Activated T-helper 1 cell treated with anti-CD3 and anti-CD28 coated beads, Interleukin-12 subunit alpha, Interleukin-12 subunit beta, Interleukin-2, Interleukin-4 antibody, amounts not matched to agents 30 ng/mL and 10 ng/mL and 1 ng/mL, durations not matched to agents 14 hours and 24 hours and 36 hours (primary cell): ENCODE data around the gene RILPL2. TPM values are rescaled to one million over a fixed set of nuclear protein-coding genes. Genes with fewer than 3 reads are reported as not detected.
"Not testable (repeated sequence)": the region's sequence is repeated elsewhere in the genome, so short reads cannot be mapped to it uniquely, and the experiment has no call there.

Source experiments
- DNase-seq: peaks from one replicate; pipeline ENCODE4 v3.0.0; 2021; ENCODE audit warnings: low spot score
- H3K27ac Mint-ChIP-seq: one replicate; pipeline ENCODE4 v1.8.0; 2021; ENCODE audit warnings: mild to moderate bottlenecking, mixed read lengths
- H3K27me3 Mint-ChIP-seq: one replicate; pipeline ENCODE4 v1.8.0; 2022; ENCODE audit warnings: mild to moderate bottlenecking, moderate library complexity, mixed read lengths; ENCODE audit not compliant: insufficient read depth
- H3K36me3 Mint-ChIP-seq: one replicate; pipeline ENCODE4 v1.8.0; 2021; ENCODE audit warnings: low read depth, mixed read lengths
- H3K4me1 Mint-ChIP-seq: one replicate; pipeline ENCODE4 v1.8.0; 2021; ENCODE audit warnings: low read depth, mixed read lengths
- H3K4me3 Mint-ChIP-seq: one replicate; pipeline ENCODE4 v1.8.0; 2021; ENCODE audit warnings: mild to moderate bottlenecking, moderate library complexity, mixed read lengths
- H3K9me3 Mint-ChIP-seq: one replicate; pipeline ENCODE4 v1.8.0; 2021; ENCODE audit warnings: mixed read lengths
- intact Hi-C: fragments of 100-400 bp; cut with micrococcal nuclease; formaldehyde crosslinking; loops from one replicate; pipeline ENCODE4 v1.15.1; 2024
- total RNA-seq: library from RNA; stranded (reverse); gene quantifications from 2 replicates; pipeline ENCODE4 v1.2.3, GENCODE V29; 2022

Gene RILPL2
- total RNA-seq, 1 donor from 2014 or later, result 20.1 TPM

- intact Hi-C loops, result no loop called here
- Mint-ChIP-seq H3K4me1 (peaks cover 9% of the 10 kb centered on the region), H3K36me3 (peaks cover 9% of the 10 kb centered on the region), H3K9me3 (no peaks in the 10 kb centered on the region), H3K27ac (no peak overlapping the region), H3K4me3 (no peak overlapping the region), H3K27me3 (no peaks in the 10 kb centered on the region)
- no peak for DNase-seq
These were observed 35.0 kb upstream of the RILPL2 start for GRCh38 chr12:123471374-123472068.

DNA sequence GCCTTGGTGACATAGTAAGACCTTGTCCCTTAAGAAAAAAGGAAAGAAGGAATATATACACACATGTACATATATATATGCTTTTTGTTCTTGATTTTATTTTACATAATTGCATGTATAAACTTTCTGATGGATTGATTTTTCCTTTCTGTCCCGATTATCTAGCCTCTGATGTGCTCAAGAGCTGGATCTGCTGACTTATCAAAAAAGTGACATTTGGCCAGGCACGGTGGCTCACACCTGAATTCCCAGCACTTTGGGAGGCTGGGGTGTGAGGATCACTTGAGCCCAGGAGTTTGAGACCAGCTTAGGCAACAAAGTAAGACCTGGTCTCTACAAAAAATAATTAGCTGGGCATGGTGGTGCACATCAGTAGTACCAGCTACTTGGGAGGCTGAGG lies 33.5 kb upstream of the RILPL2 start:
- Mint-ChIP-seq H3K36me3 (peaks cover 20% of the 10 kb centered on the region), H3K4me3 (no peak overlapping the region), H3K27me3 (no peaks in the 10 kb centered on the region), H3K4me1 (peaks cover 10% of the 10 kb centered on the region), H3K9me3 (no peaks in the 10 kb centered on the region), H3K27ac (no peak overlapping the region)
- intact Hi-C loops, result no loop called here
- DNase-seq, result no peak

GRCh38 chr12:123468786-123469185 lies 32.3 kb upstream of the RILPL2 start:
- no peak for DNase-seq
- H3K9me3 Mint-ChIP-seq, result no peaks in the 10 kb centered on the region
- H3K4me3 Mint-ChIP-seq, result no peak overlapping the region
- peaks cover 23% of the 10 kb centered on the region for H3K36me3 Mint-ChIP-seq
- H3K27ac Mint-ChIP-seq, result no peak overlapping the region
- H3K27me3 Mint-ChIP-seq, result no peaks in the 10 kb centered on the region
- H3K4me1 Mint-ChIP-seq, result peaks cover 10% of the 10 kb centered on the region
- intact Hi-C loops, result no loop called here

DNA sequence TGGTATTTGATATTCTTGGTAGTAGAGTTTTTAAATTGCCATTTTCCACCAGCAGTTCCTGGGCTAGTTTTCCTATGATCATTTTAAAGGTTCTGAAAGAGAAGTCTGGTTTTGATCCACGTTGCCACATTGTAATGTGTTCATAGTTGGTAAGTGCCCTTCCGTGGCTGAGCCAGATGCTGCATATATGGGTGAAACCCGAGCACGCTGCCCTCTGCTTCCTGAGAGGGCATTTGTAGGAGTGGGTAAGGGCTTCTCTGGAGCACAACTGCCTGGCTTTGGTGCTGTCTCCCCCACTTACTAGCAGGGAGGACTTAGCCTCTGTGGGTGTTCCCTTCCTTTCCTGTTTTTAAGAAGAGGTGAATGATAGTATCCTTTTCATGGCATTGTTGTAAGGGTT lies 28.6 kb upstream of the RILPL2 start:
- Mint-ChIP-seq H3K27ac (no peak overlapping the region), H3K27me3 (no peaks in the 10 kb centered on the region), H3K4me3 (no peak overlapping the region)

DNA sequence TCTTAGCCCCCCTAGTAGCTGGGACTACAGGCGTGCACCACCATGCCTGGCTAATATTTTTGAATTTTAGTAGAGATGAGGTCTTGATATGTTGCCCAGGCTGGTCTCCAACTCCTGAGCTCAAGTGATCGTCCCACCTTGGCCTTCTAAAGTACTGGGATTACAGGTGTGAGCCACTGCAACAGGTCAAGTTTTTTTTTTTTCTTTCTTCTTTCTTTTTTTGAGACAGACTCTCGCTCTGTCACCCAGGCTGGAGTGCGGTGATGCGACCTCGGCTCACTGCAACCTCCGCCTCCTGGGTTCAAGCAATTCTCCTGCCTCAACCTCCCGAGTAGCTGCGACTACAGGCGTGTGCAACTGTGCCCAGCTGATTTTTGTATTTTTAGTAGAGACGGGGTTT lies 26.7 kb upstream of the RILPL2 start:
- H3K27ac Mint-ChIP-seq, intact Hi-C loops, H3K27me3 Mint-ChIP-seq, DNase-seq, H3K4me3 Mint-ChIP-seq, H3K9me3 Mint-ChIP-seq: not testable (repeated sequence)
- H3K36me3 Mint-ChIP-seq, result peaks cover 26% of the 10 kb centered on the region
- peaks cover 27% of the 10 kb centered on the region for H3K4me1 Mint-ChIP-seq

More for the DNA sequence above, 28.6 kb upstream of the RILPL2 start:
- peaks cover 19% of the 10 kb centered on the region for H3K4me1 Mint-ChIP-seq
- peaks cover 21% of the 10 kb centered on the region for H3K36me3 Mint-ChIP-seq
- H3K9me3 Mint-ChIP-seq, result no peaks in the 10 kb centered on the region
- intact Hi-C loops, result no loop called here
- DNase-seq, result no peak

- Mint-ChIP-seq H3K36me3 (peaks cover 9% of the 10 kb centered on the region), H3K9me3 (no peaks in the 10 kb centered on the region), H3K4me3 (peak within 1 kb of the TSS; percentile 95), H3K27me3 (no peaks in the 10 kb centered on the region), H3K4me1 (peaks cover 17% of the 10 kb centered on the region), H3K27ac (peak within 1 kb of the TSS; percentile 99)
- peak; percentile 79 for DNase-seq
- intact Hi-C loops, result loop anchor here (1.0 kb wide), 5 partner anchors 22 to 126 kb away; partner anchors contain the start of genes RILPL1, RILPL2 and TMED2
These were observed 21.7 kb upstream of the RILPL2 start, which contains the start of gene SNRNP35 for GRCh38 chr12:123457980-123458779. Gene SNRNP35, plus strand, starts transcription at chr12:123458139. Its CDS starts 7,402 bp downstream, at chr12:123465541.

DNA sequence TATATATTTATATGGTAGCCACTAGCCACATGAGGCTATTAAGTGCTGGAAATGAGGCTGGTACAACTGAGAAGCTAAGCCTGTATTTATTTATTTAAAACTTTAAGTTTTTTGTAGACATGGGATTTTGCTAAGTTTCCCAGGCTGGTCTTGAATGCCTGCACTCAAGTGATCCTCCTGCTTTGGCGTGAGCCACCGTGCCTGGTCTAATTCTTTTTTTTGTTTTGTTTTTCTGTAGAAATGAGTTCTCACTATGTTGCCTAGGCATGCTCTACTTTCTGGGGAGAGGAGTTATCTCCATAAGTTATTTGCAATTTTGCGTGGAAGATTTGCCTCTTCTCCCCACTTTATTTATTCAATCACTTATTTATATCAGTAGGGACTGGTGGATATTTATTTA lies 16.7 kb upstream of the RILPL2 start:
- DNase-seq, result no peak
- intact Hi-C loops, result no loop called here
- Mint-ChIP-seq H3K4me3 (no peak overlapping the region), H3K27me3 (no peaks in the 10 kb centered on the region), H3K36me3 (peaks cover 2% of the 10 kb centered on the region), H3K4me1 (peaks cover 6% of the 10 kb centered on the region), H3K9me3 (no peaks in the 10 kb centered on the region), H3K27ac (no peak overlapping the region)

DNA sequence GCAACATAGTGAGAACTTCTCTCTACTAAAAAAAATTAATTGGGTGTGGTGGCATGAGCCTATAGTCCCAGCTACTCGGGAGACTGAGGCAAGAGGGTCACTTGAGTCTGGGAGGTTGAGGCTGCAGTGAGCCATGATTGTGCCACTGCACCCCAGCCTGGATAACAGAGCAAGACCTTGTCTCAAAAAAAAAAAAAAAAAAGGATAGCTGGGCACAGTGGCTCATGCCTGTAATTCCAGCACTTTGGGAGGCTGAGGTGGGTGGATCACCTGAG lies 15.7 kb upstream of the RILPL2 start:
- intact Hi-C loops, DNase-seq, H3K36me3 Mint-ChIP-seq, H3K27me3 Mint-ChIP-seq, H3K4me3 Mint-ChIP-seq, H3K9me3 Mint-ChIP-seq: not testable (repeated sequence)
- Mint-ChIP-seq H3K27ac (peak overlapping the region; percentile 44), H3K4me1 (peaks cover 10% of the 10 kb centered on the region)

GRCh38 chr12:123450636-123451035 lies 14.2 kb upstream of the RILPL2 start:
- intact Hi-C loops, result no loop called here

GRCh38 chr12:123449856-123450255 lies 13.4 kb upstream of the RILPL2 start:
- Mint-ChIP-seq H3K36me3 (peaks cover 2% of the 10 kb centered on the region), H3K4me1 (peaks cover 20% of the 10 kb centered on the region), H3K27me3 (no peaks in the 10 kb centered on the region), H3K27ac (no peak overlapping the region), H3K9me3 (no peaks in the 10 kb centered on the region), H3K4me3 (no peak overlapping the region)
- DNase-seq, result no peak
- intact Hi-C loops, result no loop called here

More at GRCh38 chr12:123450636-123451035, 14.2 kb upstream of the RILPL2 start:
- Mint-ChIP-seq H3K27ac (no peak overlapping the region), H3K4me1 (peaks cover 19% of the 10 kb centered on the region), H3K4me3 (no peak overlapping the region), H3K27me3 (no peaks in the 10 kb centered on the region), H3K36me3 (peaks cover 2% of the 10 kb centered on the region), H3K9me3 (no peaks in the 10 kb centered on the region)
- DNase-seq, result no peak

DNA sequence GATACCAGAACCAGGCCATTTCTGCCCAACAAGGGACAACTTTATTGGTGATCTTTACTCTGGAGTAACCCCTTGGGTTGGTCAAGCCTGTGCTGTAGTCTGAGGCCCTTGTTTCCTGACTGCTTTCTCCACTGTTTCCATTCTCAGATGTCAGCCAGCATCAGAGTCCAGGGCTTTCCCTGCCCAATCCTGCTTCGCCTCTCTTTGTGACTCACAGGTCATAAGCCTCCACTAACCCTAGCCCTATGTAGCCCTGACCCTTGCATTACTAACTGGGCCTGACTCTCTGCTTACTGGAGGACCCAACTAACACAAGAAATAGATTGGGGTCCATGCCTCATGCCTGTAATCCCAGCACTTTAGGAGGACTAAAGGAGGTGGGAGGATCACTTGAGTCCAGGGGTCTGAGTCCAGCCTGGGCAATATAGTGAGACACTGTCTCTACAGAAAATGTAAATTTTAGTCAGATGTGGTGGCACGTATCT lies 12.8 kb upstream of the RILPL2 start:
- peaks cover 20% of the 10 kb centered on the region for H3K4me1 Mint-ChIP-seq
- H3K27me3 Mint-ChIP-seq, result no peaks in the 10 kb centered on the region
- H3K36me3 Mint-ChIP-seq, result peaks cover 2% of the 10 kb centered on the region
- DNase-seq, result no peak
- intact Hi-C loops, result no loop called here
- H3K9me3 Mint-ChIP-seq, result no peaks in the 10 kb centered on the region
- peak overlapping the region; percentile 7 for H3K4me3 Mint-ChIP-seq
- peak overlapping the region; percentile 77 for H3K27ac Mint-ChIP-seq

DNA sequence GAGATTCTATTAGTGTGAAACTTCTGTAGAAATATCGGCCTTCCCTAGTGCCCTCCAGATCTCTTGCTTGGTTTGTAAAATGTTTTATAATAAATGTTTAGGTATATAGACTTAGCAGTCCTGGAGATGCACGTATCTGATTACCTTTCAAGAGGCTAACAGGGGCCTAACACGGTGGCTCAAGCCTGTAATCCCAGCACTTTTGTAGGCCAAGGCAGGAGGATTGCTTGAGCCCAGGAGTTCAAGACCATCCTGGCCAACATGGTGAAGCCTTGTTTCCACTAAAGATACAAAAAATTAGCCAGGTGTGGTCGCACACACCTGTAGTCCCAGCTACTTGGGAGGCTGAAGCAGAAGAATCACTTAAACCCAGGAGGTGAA lies 9.8 kb upstream of the RILPL2 start:
- H3K4me3 Mint-ChIP-seq, result peak overlapping the region; percentile 27

More for the DNA sequence above, 9.8 kb upstream of the RILPL2 start:
- no peak for DNase-seq
- Mint-ChIP-seq H3K27me3 (no peaks in the 10 kb centered on the region), H3K4me1 (peaks cover 25% of the 10 kb centered on the region), H3K9me3 (no peaks in the 10 kb centered on the region), H3K36me3 (peaks cover 2% of the 10 kb centered on the region), H3K27ac (peak overlapping the region; percentile 57)
- intact Hi-C loops, result no loop called here
